H9 (cell line): ENCODE measurements around the gene TAF8. TPM values are rescaled to one million over a fixed set of nuclear protein-coding genes. Genes with fewer than 3 reads are reported as not detected.
A peak's percentile ranks its signal among the peaks of the same experiment; 100 is the strongest.

Source experiments
- DNase-seq: peaks from one replicate; pipeline ENCODE4 v3.0.0-alpha.2; 2017
- H2AFZ ChIP-seq: one replicate; pipeline ENCODE4 v1.6.1; 2013; ENCODE audit warnings: mild to moderate bottlenecking, low read length, control low read depth, moderate library complexity
- H2AK5ac ChIP-seq: 2 replicates; pipeline ENCODE4 v1.6.1; 2013; ENCODE audit warnings: low read length, control low read depth, mixed read lengths; ENCODE audit not compliant: insufficient read length
- H2BK120ac ChIP-seq: one replicate; pipeline ENCODE4 v1.6.1; 2013; ENCODE audit warnings: low read depth, mild to moderate bottlenecking, low read length, control low read depth, inconsistent platforms; ENCODE audit not compliant: poor library complexity, severe bottlenecking
- H2BK12ac ChIP-seq: 2 replicates; pipeline ENCODE4 v1.6.1; 2013; ENCODE audit warnings: low read length, control low read depth, mixed read lengths, low read depth; ENCODE audit not compliant: insufficient read length
- H2BK15ac ChIP-seq: 2 replicates; pipeline ENCODE4 v1.6.1; 2013; ENCODE audit warnings: low read depth, low read length, control low read depth
- H2BK20ac ChIP-seq: one replicate; pipeline ENCODE4 v1.6.1; 2013; ENCODE audit warnings: low read depth, mild to moderate bottlenecking, low read length, control low read depth, inconsistent platforms; ENCODE audit not compliant: poor library complexity, severe bottlenecking
- H2BK5ac ChIP-seq: 2 replicates; pipeline ENCODE4 v1.6.1; 2013; ENCODE audit warnings: low read length, control low read depth, mixed read lengths; ENCODE audit not compliant: insufficient read length
- H3K14ac ChIP-seq: 2 replicates; pipeline ENCODE4 v1.6.1; 2013; ENCODE audit warnings: low read length, control low read depth; ENCODE audit not compliant: insufficient read depth
- H3K18ac ChIP-seq: 2 replicates; pipeline ENCODE4 v1.6.1; 2013; ENCODE audit warnings: low read depth, mild to moderate bottlenecking, mixed read lengths, low read length, control low read depth; ENCODE audit not compliant: insufficient read length
- H3K23ac ChIP-seq: 2 replicates; pipeline ENCODE4 v1.6.1; 2013; ENCODE audit warnings: low read length, control low read depth, mixed read lengths, low read depth; ENCODE audit not compliant: insufficient read length
- H3K23me2 ChIP-seq: 2 replicates; pipeline ENCODE4 v1.6.1; 2013; ENCODE audit warnings: low read depth, mild to moderate bottlenecking, mixed read lengths, low read length, control low read depth; ENCODE audit not compliant: insufficient read length, poor library complexity, severe bottlenecking
- H3K27ac ChIP-seq: 2 replicates; pipeline ENCODE4 v1.5.1; 2013; ENCODE audit warnings: low read length, control low read depth, mixed read lengths, low read depth; ENCODE audit not compliant: insufficient read length
- H3K27me3 ChIP-seq: 2 replicates; pipeline ENCODE4 v1.6.1; 2013; ENCODE audit warnings: low read length, control low read depth, inconsistent platforms; ENCODE audit not compliant: insufficient read depth
- H3K4ac ChIP-seq: 2 replicates; pipeline ENCODE4 v1.6.1; 2013; ENCODE audit warnings: low read depth, mild to moderate bottlenecking, control low read depth, inconsistent platforms, low read length, moderate library complexity
- H3K4me1 ChIP-seq: 2 replicates; pipeline ENCODE4 v1.6.1; 2013; ENCODE audit warnings: low read length, control low read depth, inconsistent platforms; ENCODE audit not compliant: insufficient read depth
- H3K4me2 ChIP-seq: 2 replicates; pipeline ENCODE4 v1.6.1; 2013; ENCODE audit warnings: low read length, control low read depth, mixed read lengths; ENCODE audit not compliant: insufficient read length, insufficient read depth
- H3K56ac ChIP-seq: 2 replicates; pipeline ENCODE4 v1.6.1; 2013; ENCODE audit warnings: low read depth, mild to moderate bottlenecking, mixed read lengths, low read length, control low read depth; ENCODE audit not compliant: insufficient read length
- H3K79me1 ChIP-seq: 2 replicates; pipeline ENCODE4 v1.6.1; 2013; ENCODE audit warnings: low read depth, mild to moderate bottlenecking, moderate library complexity, low read length, control low read depth, inconsistent platforms; ENCODE audit not compliant: insufficient read depth, poor library complexity, severe bottlenecking
- H3K79me2 ChIP-seq: 2 replicates; pipeline ENCODE4 v1.6.1; 2013; ENCODE audit warnings: low read length, control low read depth, inconsistent platforms; ENCODE audit not compliant: insufficient read depth
- H3K9ac ChIP-seq: 2 replicates; pipeline ENCODE4 v1.6.1; 2013; ENCODE audit warnings: low read length, control low read depth, mixed read lengths; ENCODE audit not compliant: insufficient read length; ENCODE audit errors: extremely low read depth
- H3K9me3 ChIP-seq: one replicate; pipeline ENCODE4 v1.6.1; 2013; ENCODE audit warnings: low read depth, low read length, inconsistent platforms; ENCODE audit not compliant: control insufficient read depth
- H3T11ph ChIP-seq: one replicate; pipeline ENCODE4 v1.6.1; 2013; ENCODE audit warnings: mild to moderate bottlenecking, low read length, control low read depth, inconsistent platforms
- H4K20me1 ChIP-seq: one replicate; pipeline ENCODE4 v1.6.1; 2013; ENCODE audit not compliant: control insufficient read depth, insufficient read length, insufficient read depth
- H4K5ac ChIP-seq: 2 replicates; pipeline ENCODE4 v1.6.1; 2013; ENCODE audit warnings: low read depth, mild to moderate bottlenecking, mixed read lengths, low read length, control low read depth; ENCODE audit not compliant: insufficient read length
- H4K8ac ChIP-seq: replicated peaks from 2 replicates; pipeline ENCODE4 v1.6.1; 2013; ENCODE audit warnings: low read length, control low read depth, mixed read lengths, low read depth; ENCODE audit not compliant: insufficient read length
- H4K91ac ChIP-seq: 2 replicates; pipeline ENCODE4 v1.6.1; 2013; ENCODE audit warnings: low read depth, mild to moderate bottlenecking, moderate library complexity, mixed read lengths, low read length, control low read depth; ENCODE audit not compliant: insufficient read length
- H3K27ac Mint-ChIP-seq, 3 experiments: 2 replicates in 2 of 3; 3 replicates in 1 of 3; pipeline ENCODE4 v1.8.0; 2020 to 2021; ENCODE audit warnings: mixed read lengths in 3 of 3, mild to moderate bottlenecking in 1 of 3, moderate library complexity in 1 of 3
- H3K27me3 Mint-ChIP-seq: 2 replicates; pipeline ENCODE4 v1.8.0; 2021; ENCODE audit warnings: low read depth, mild to moderate bottlenecking, moderate library complexity, mixed read lengths
- H3K36me3 Mint-ChIP-seq, 3 experiments: 2 replicates in 2 of 3; 3 replicates in 1 of 3; pipeline ENCODE4 v1.8.0; 2020 to 2021; ENCODE audit warnings: low read depth in 3 of 3, mixed read lengths in 3 of 3; ENCODE audit not compliant: insufficient read depth in 1 of 3
- H3K4me1 Mint-ChIP-seq, 2 experiments: 2 replicates each; pipeline ENCODE4 v1.8.0; 2020; ENCODE audit warnings: mixed read lengths in 2 of 2
- H3K4me3 Mint-ChIP-seq, 2 experiments: 2 replicates in 1 of 2; 3 replicates in 1 of 2; pipeline ENCODE4 v1.8.0; 2020 to 2021; ENCODE audit warnings: mild to moderate bottlenecking in 2 of 2, mixed read lengths in 2 of 2, moderate library complexity in 1 of 2
- H3K9me3 Mint-ChIP-seq, 2 experiments: 2 replicates in 1 of 2; 3 replicates in 1 of 2; pipeline ENCODE4 v1.8.0; 2020; ENCODE audit warnings: mild to moderate bottlenecking in 2 of 2, mixed read lengths in 2 of 2, moderate library complexity in 1 of 2
- WGBS: extraction: QIAGEN DNeasy Blood & Tissue Kit; methylation state at CpG from one replicate; pipeline ENCODE4 v1.1.7; 2013; ENCODE audit warnings: missing lambda C conversion rate, low lambda C conversion rate, mixed read lengths; ENCODE audit not compliant: insufficient read length; ENCODE audit errors: extremely low coverage; 5-methylcytosine and 5-hydroxymethylcytosine counted together
- total RNA-seq: library from RNA; stranded (reverse); gene quantifications from 2 replicates; pipeline ENCODE4 v1.2.1, GENCODE V29; 2021
- TF ChIP-seq, protein P1 (sequence below): fragments of 200-600 bp; sonication (generic); conservative IDR thresholded peaks from 3 replicates; pipeline ENCODE4 v1.8.0; 2021; ENCODE audit warnings: antibody characterized with exemption, mild to moderate bottlenecking

The TAF8 gene
- total RNA-seq, 1 experiment from 2014 or later, result 30.4 TPM

DNA sequence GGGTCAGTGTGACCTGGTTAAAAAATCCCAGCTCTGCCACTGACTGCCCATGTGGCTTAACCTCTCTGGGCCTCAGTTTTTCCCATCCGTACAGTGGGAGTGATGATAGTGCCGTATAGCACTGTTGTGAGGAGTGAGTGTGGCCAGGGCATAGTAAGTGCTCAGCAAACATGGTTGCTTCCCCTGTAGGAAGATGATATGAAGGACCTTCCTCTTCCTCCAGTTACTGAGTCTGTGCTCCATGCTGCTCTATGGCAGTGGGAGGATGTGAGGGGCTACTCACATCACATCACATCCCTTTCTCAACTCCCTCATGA, 79.0 kb downstream of the TAF8 start:
- peaks cover 0 to 4% of the 10 kb centered on the region in 2 experiments; a peak in 1 of 5 replicates for H3K9me3 Mint-ChIP-seq
- Histone ChIP-seq H3K14ac (no peak overlapping the region), H2BK12ac (no peak overlapping the region), H3K27me3 (no peaks in the 10 kb centered on the region), H2BK120ac (no peak overlapping the region), H3K79me2 (peaks cover 10% of the 10 kb centered on the region; the same call in 1 of the 2 replicates), H3K4me1 (peaks cover 2% of the 10 kb centered on the region; the same call in 1 of the 2 replicates), H3K4me2 (no peak overlapping the region), H2BK15ac (no peak overlapping the region), H2AK5ac (no peak overlapping the region), H2AFZ (no peak overlapping the region), H3T11ph (no peak overlapping the region), H4K91ac (no peak overlapping the region), H3K23ac (no peak overlapping the region), H3K9me3 (no peaks in the 10 kb centered on the region), H2BK5ac (no peak overlapping the region), H3K27ac (no peak overlapping the region), H3K9ac (no peak overlapping the region), H3K18ac (no peak overlapping the region), H3K56ac (no peak overlapping the region), H3K23me2 (no peaks in the 10 kb centered on the region), H3K4ac (no peak overlapping the region), H4K5ac (no peak overlapping the region), H4K20me1 (no peaks in the 10 kb centered on the region), H4K8ac (no peak overlapping the region), H3K79me1 (no peaks in the 10 kb centered on the region), H2BK20ac (no peak overlapping the region)
- no peak overlapping the region for H3K4me3 Mint-ChIP-seq
- no peak for DNase-seq
- no CpG with 5 or more reads among the region's 2 CpGs for WGBS
- H3K36me3 Mint-ChIP-seq, result peaks cover 47 to 81% (median 73%) of the 10 kb centered on the region in 3 experiments
- H3K27ac Mint-ChIP-seq, result peak overlapping the region in 1 of 3 experiments; percentile 83; a peak in 1 of 7 replicates
- H3K27me3 Mint-ChIP-seq, result no peaks in the 10 kb centered on the region
- TF ChIP-seq, protein P1, sequence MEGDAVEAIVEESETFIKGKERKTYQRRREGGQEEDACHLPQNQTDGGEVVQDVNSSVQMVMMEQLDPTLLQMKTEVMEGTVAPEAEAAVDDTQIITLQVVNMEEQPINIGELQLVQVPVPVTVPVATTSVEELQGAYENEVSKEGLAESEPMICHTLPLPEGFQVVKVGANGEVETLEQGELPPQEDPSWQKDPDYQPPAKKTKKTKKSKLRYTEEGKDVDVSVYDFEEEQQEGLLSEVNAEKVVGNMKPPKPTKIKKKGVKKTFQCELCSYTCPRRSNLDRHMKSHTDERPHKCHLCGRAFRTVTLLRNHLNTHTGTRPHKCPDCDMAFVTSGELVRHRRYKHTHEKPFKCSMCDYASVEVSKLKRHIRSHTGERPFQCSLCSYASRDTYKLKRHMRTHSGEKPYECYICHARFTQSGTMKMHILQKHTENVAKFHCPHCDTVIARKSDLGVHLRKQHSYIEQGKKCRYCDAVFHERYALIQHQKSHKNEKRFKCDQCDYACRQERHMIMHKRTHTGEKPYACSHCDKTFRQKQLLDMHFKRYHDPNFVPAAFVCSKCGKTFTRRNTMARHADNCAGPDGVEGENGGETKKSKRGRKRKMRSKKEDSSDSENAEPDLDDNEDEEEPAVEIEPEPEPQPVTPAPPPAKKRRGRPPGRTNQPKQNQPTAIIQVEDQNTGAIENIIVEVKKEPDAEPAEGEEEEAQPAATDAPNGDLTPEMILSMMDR, result no peak
- peaks cover 17 to 18% of the 10 kb centered on the region in 2 experiments for H3K4me1 Mint-ChIP-seq
